ENCODE results near the gene KRTAP1-5.
"Not testable (repeated sequence)": the region's sequence is repeated elsewhere in the genome, so short reads cannot be mapped to it uniquely, and the experiment has no call there.

KRTAP1-5 gene

DNA sequence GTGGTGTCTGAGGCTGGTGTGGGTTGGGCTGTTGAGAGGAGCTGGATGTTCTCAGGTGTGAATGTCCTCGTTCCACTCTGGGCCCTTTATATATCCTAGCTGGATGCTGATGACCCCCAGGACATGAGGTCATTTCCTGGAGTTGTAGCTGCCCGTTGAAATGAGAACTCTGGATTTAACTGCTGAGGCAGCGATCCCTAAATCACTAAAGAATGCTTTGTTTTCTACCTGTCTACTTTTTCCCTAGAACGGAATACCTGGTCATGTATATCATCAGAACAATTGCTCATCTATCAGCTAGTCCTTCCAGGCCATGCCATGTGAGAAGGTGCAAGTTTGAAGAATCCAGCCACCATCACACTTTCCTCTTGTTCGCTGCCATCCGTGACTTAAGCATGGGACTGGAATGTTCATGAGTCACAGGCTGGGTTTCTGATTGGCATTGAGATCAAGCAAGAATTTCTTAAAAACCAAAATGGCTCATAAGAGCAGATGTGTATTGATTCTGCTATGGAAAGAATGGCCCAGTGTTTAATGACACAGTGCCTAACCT, 33.1 kb upstream of the KRTAP1-5 start, which contains the start of gene KRTAP2-3:
Gene KRTAP2-3, minus strand, starts transcription at position 63 of the 553 bp plus-strand sequence. CDS start 64 bp downstream, outside the sequence.
- TF ChIP-seq, protein P1, sequence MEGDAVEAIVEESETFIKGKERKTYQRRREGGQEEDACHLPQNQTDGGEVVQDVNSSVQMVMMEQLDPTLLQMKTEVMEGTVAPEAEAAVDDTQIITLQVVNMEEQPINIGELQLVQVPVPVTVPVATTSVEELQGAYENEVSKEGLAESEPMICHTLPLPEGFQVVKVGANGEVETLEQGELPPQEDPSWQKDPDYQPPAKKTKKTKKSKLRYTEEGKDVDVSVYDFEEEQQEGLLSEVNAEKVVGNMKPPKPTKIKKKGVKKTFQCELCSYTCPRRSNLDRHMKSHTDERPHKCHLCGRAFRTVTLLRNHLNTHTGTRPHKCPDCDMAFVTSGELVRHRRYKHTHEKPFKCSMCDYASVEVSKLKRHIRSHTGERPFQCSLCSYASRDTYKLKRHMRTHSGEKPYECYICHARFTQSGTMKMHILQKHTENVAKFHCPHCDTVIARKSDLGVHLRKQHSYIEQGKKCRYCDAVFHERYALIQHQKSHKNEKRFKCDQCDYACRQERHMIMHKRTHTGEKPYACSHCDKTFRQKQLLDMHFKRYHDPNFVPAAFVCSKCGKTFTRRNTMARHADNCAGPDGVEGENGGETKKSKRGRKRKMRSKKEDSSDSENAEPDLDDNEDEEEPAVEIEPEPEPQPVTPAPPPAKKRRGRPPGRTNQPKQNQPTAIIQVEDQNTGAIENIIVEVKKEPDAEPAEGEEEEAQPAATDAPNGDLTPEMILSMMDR (IDR thresholded peaks at IDR 0.05; ENCODE audit: insufficient read depth, low read length, poor library complexity, severe bottlenecking), result no peak
- no peaks in the 10 kb centered on the region; the same call in 1 of the 2 replicates for H3K27me3 ChIP-seq (replicated peaks; ENCODE audit: control insufficient read depth, insufficient read depth, low read length)
- DNase-seq (ENCODE audit: extremely low read depth, insufficient read length), result no peak
- no peak within 1 kb of the TSS for H3K4me3 ChIP-seq (replicated peaks; ENCODE audit: low read depth, low read length)
- no peaks in the 10 kb centered on the region for H3K36me3 ChIP-seq (ENCODE audit: control insufficient read depth, insufficient read depth, low read length)

DNA sequence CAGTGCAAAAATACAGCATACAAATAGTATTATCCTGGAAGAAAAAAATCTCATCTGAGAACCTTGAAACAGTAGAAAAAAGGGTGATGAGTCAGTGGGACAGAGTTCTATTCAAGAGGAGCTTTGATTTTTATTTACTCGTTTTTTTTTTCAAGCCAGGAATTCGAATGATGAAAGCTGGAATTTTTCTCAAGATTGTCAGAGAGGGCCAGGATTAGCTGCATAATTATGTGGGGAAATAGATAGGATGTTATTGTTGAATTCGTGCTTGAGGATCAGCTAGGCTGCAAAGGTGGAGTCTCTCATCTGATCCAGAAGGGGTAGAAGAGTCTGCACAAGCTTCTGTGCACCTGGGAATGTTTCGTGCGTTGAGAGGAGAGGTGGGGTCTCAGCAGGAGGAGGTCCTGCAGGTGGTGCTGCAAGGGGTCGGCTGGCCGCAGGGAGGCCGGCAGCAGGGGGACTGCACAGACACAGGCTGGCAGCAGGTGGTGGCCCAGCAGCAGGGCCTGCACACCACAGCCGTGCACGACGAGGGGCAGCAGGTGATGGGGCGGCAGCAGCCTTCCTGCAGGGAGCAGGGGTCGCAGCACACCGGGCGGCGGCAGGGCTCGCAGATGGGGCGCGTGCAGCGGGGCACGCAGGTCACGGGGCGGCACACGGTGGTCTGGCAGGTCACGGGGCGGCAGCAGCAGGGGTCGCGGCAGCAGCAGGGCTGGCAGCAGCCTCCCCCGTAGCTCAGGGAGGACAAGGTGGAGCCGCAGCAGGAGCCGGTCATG, 32.5 kb upstream of the KRTAP1-5 start:
- not testable (repeated sequence) for H3K36me3 ChIP-seq (ENCODE audit: control insufficient read depth, insufficient read depth, low read length); H3K4me3 ChIP-seq (replicated peaks; ENCODE audit: low read depth, low read length); H3K27me3 ChIP-seq (replicated peaks; ENCODE audit: control insufficient read depth, insufficient read depth, low read length); DNase-seq (ENCODE audit: extremely low read depth, insufficient read length)

DNA sequence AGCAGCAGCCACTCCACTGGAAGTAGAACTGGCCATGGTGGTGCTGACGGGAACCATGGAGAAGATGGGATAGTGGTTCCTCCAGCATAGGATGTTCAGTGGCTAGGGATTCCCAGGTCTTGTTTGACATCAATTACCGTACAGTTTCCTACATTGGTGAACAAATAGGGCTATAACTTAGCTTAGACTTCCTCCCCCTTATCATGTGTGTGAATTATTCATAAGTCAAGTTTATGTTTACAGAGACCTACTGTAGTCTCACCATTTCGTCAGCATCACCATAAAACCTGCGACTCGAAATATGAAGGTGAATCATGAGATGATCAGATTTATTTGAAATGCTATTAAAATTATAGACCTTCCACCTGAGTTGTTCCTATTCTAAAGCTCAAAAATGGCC, 31.7 kb upstream of the KRTAP1-5 start:
- H3K36me3 ChIP-seq (ENCODE audit: control insufficient read depth, insufficient read depth, low read length), result no peaks in the 10 kb centered on the region
- no peaks in the 10 kb centered on the region; the same call in 1 of the 2 replicates for H3K27me3 ChIP-seq (replicated peaks; ENCODE audit: control insufficient read depth, insufficient read depth, low read length)
- no peak overlapping the region for H3K4me3 ChIP-seq (replicated peaks; ENCODE audit: low read depth, low read length)
- DNase-seq (ENCODE audit: extremely low read depth, insufficient read length), result no peak
- TF ChIP-seq, protein P1 (IDR thresholded peaks at IDR 0.05; ENCODE audit: insufficient read depth, low read length, poor library complexity, severe bottlenecking), result no peak

DNA sequence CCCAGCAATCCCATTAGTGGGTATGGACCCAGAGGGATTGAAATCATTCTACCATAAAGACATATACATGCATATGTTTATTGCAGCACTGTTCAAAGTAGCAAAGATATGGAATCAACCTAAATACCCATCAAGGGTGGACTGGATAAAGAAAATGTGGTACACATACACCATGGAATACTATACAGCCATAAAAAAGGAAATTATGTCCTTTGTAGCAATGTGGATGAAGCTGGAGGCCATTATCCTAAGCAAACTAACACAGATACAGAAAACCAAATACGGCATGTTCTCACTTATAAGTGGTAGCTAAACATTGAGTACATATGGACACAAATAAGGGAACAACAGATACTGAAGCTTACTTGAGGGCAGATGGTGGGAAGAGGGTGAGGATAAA, 30.5 kb upstream of the KRTAP1-5 start:
- no peaks in the 10 kb centered on the region for H3K36me3 ChIP-seq (ENCODE audit: control insufficient read depth, insufficient read depth, low read length)
- no peak for DNase-seq (ENCODE audit: extremely low read depth, insufficient read length)
- H3K27me3 ChIP-seq (replicated peaks; ENCODE audit: control insufficient read depth, insufficient read depth, low read length), result no peaks in the 10 kb centered on the region; the same call in 1 of the 2 replicates
- TF ChIP-seq, protein P1 (IDR thresholded peaks at IDR 0.05; ENCODE audit: insufficient read depth, low read length, poor library complexity, severe bottlenecking), result no peak
- H3K4me3 ChIP-seq (replicated peaks; ENCODE audit: low read depth, low read length), result no peak overlapping the region

DNA sequence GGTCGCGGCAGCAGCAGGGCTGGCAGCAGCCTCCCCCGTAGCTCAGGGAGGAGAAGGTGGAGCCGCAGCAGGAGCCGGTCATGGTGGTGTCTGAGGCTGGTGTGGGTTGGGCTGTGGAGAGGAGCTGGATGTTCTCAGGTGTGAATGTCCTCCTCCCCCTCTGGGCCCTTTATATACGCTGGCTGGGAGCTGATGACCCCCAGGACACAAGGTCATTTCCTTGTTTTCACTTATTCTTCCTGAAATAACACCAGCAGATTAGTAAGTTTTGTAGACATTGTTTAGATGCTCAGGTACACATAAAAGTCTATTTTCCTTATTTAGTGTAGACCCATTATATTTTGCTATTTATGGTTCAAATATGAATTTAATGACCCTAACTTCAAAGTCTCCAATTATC, 28.1 kb upstream of the KRTAP1-5 start, which contains the start of gene KRTAP2-2:
Gene KRTAP2-2, minus strand, starts transcription at position 101 of the 400 bp plus-strand sequence. Its CDS starts 19 bp downstream, at position 82.
- not testable (repeated sequence) for DNase-seq (ENCODE audit: extremely low read depth, insufficient read length); H3K27me3 ChIP-seq (replicated peaks; ENCODE audit: control insufficient read depth, insufficient read depth, low read length); H3K36me3 ChIP-seq (ENCODE audit: control insufficient read depth, insufficient read depth, low read length); H3K4me3 ChIP-seq (replicated peaks; ENCODE audit: low read depth, low read length)

DNA sequence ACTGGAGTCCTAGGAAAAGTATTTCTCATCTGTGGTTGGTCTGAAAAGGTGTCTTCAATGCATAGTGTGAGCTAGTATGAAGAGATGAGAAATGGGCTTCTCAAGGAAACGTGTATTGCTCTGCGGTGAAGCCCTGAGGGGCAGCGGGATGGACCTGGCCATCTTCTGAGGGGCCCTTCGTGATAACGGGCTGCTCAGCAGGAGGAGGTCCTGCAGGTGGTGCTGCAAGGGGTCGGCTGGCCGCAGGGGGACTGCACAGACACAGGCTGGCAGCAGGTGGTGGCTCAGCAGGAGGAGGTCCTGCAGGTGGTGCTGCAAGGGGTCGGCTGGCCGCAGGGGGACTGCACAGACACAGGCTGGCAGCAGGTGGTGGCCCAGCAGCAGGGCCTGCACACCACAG, 27.5 kb upstream of the KRTAP1-5 start:
- H3K36me3 ChIP-seq (ENCODE audit: control insufficient read depth, insufficient read depth, low read length); DNase-seq (ENCODE audit: extremely low read depth, insufficient read length); H3K4me3 ChIP-seq (replicated peaks; ENCODE audit: low read depth, low read length); H3K27me3 ChIP-seq (replicated peaks; ENCODE audit: control insufficient read depth, insufficient read depth, low read length): not testable (repeated sequence)

DNA sequence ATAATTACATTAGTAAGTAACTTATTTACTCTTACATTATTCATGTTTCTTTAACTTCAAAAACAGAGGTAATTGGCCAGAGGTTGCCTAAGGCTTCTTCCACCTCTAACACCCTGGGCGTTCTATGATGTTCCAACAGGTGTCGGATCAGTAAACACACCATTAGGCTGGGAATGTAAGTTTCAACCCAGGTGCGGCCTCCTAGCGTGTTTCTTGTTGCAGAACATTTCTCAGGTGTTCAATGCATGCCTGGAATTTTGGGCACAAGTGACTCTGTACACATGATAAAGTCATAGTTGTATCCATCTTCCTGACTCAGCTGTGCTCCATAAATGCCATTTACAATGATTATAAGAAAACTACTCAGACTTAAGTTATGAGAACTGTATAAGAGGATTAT, 27.0 kb upstream of the KRTAP1-5 start:
- no peaks in the 10 kb centered on the region for H3K27me3 ChIP-seq (replicated peaks; ENCODE audit: control insufficient read depth, insufficient read depth, low read length)
- H3K4me3 ChIP-seq (replicated peaks; ENCODE audit: low read depth, low read length), result no peak overlapping the region
- no peak for DNase-seq (ENCODE audit: extremely low read depth, insufficient read length)
- TF ChIP-seq, protein P1 (IDR thresholded peaks at IDR 0.05; ENCODE audit: insufficient read depth, low read length, poor library complexity, severe bottlenecking), result no peak
- no peaks in the 10 kb centered on the region for H3K36me3 ChIP-seq (ENCODE audit: control insufficient read depth, insufficient read depth, low read length)

Measured in GM06990 (cell line).